ENCODE results near the gene KCNC1. TPM values are rescaled to one million over a fixed set of nuclear protein-coding genes. Genes with fewer than 3 reads are reported as not detected.

Gene KCNC1
- polyA plus RNA-seq, 1 of the 3 experiments (the other 2 are of a cell fraction) = 0.18 TPM

GRCh38 chr11:17779861-17780594 lies 45.4 kb downstream of the KCNC1 start:
- Histone ChIP-seq H3K9ac (no peak overlapping the region), H3K27me3 (ENCODE audit: insufficient read depth) (no peaks in the 10 kb centered on the region), H2AFZ (ENCODE audit: low read depth) (no peak overlapping the region), H3K4me2 (no peak overlapping the region), H3K4me3 (ENCODE audit: low read depth in 2 of 2, low read length in 1 of 2) (no peak overlapping the region), H3F3A (replicated peaks; ENCODE audit: insufficient read depth) (no peaks in the 10 kb centered on the region), H3K36me3 (replicated peaks in 1 of 2; ENCODE audit: control insufficient read depth in 1 of 2, insufficient read depth in 2 of 2, low read length in 1 of 2) (no peaks in the 10 kb centered on the region), H3K79me2 (ENCODE audit: insufficient read depth) (no peaks in the 10 kb centered on the region), H3K27ac (ENCODE audit: low read depth in 2 of 2, low read length in 1 of 2) (no peak overlapping the region), H4K20me1 (ENCODE audit: insufficient read depth) (no peaks in the 10 kb centered on the region), H3K9me3 (no peaks in the 10 kb centered on the region), H3K9me2 (no peaks in the 10 kb centered on the region), H3K4me1 (ENCODE audit: control insufficient read depth in 1 of 2, insufficient read depth in 2 of 2, low read depth in 1 of 2, low read length in 1 of 2) (no peaks in the 10 kb centered on the region)
- WGBS (ENCODE audit: low lambda C conversion rate) = 66% methylated on average over 12 of the region's 14 CpGs
- ChIA-PET CTCF (interaction anchor here (1.0 kb wide), 1 partner anchor 109 kb away, joined by 3 read pairs; no protein-coding TSS in a partner anchor), POLR2A (no interaction called here)
- TF ChIP-seq JUND (IDR thresholded peaks at IDR 0.05) (no peak), REST (IDR thresholded peaks at IDR 0.05; ENCODE audit: low read depth, low read length) (no peak), NFIC (IDR thresholded peaks at IDR 0.05; ENCODE audit: borderline replicate concordance) (no peak), CHD2 (IDR thresholded peaks at IDR 0.05; ENCODE audit: low read length, partially characterized antibody) (no peak), ZBTB33 (IDR thresholded peaks at IDR 0.05; ENCODE audit: borderline replicate concordance, low read depth) (no peak), CTCF (IDR thresholded peaks at IDR 0.05) (no peak), TEAD4 (IDR thresholded peaks at IDR 0.05; ENCODE audit: borderline replicate concordance, insufficient read depth) (no peak), POLR2AphosphoS5 (IDR thresholded peaks at IDR 0.05; ENCODE audit: low read depth, low read length) (no peak), GABPA (IDR thresholded peaks at IDR 0.05; ENCODE audit: low read depth) (no peak), RXRA (IDR thresholded peaks at IDR 0.05; ENCODE audit: borderline replicate concordance, low read depth) (no peak), PBX3 (IDR thresholded peaks at IDR 0.05) (no peak), MEF2A (IDR thresholded peaks at IDR 0.05; ENCODE audit: borderline replicate concordance, low read depth) (no peak), ELF1 (IDR thresholded peaks at IDR 0.05) (no peak), FOSL2 (IDR thresholded peaks at IDR 0.05; ENCODE audit: borderline replicate concordance, low read depth) (no peak), IRF3 (IDR thresholded peaks at IDR 0.05; ENCODE audit: low read depth, low read length) (no peak), RCOR1 (IDR thresholded peaks at IDR 0.05; ENCODE audit: low read length) (no peak), SIN3A (IDR thresholded peaks at IDR 0.05; ENCODE audit: borderline replicate concordance, low read depth, low read length) (no peak), NRF1 (IDR thresholded peaks at IDR 0.05; ENCODE audit: low read depth, low read length) (no peak)
- no peak for DNase-seq

Data from SK-N-SH (cell line).